ENCODE measurements around the gene SYTL3.

SYTL3 gene

GRCh38 chr6:158804207-158804606 is 154.4 kb downstream of the SYTL3 start:
- Histone ChIP-seq H3K4me1 (ENCODE audit: control insufficient read depth, insufficient read depth, low read length, poor library complexity, severe bottlenecking) (peaks cover 23% of the 10 kb centered on the region), H3K36me3 (ENCODE audit: control insufficient read depth, insufficient read depth, low read length) (peaks cover 26% of the 10 kb centered on the region), H3K9me3 (ENCODE audit: control insufficient read depth, low read length) (no peaks in the 10 kb centered on the region), H3K4me3 (ENCODE audit: extremely low read depth, insufficient read depth, low read length, poor library complexity, severe bottlenecking) (no peak overlapping the region), H3K27ac (ENCODE audit: low read depth, low read length, severe bottlenecking) (peak overlapping the region; percentile 37)

DNA sequence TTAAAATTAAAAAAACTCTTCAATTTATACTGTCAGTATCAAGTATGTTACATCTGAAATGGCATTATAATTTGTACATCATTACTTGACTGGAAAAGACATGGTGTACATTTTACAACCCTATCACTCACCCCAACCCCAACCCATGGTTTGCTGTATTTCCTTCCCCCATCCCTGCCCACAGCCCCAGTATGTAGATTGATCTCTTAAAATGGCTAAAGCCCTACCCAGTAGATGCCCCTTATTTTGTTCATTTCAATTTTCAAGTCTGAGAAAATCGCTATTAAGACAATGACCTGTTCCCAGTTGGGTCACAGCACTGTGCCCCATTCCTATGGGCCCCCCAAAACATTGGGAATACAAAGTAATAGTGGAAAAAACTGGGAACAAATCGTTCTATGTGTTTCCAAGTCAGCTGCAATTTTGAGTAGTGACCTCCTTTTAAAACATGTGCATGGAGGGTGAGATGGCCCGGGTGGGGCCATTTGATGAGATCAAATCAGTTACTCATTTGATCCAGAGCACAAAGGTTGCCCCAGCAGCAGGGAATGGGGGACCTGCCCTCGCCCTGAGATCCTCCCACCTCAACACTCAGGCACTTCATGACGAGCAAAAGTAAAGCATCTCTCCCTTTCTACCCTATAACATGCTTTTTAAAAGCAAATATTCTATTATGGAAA is 156.0 kb downstream of the SYTL3 start:
- peaks cover 36% of the 10 kb centered on the region for H3K36me3 ChIP-seq (ENCODE audit: control insufficient read depth, insufficient read depth, low read length)
- H3K4me1 ChIP-seq (ENCODE audit: control insufficient read depth, insufficient read depth, low read length, poor library complexity, severe bottlenecking) = peaks cover 13% of the 10 kb centered on the region
- no peak overlapping the region for H3K27ac ChIP-seq (ENCODE audit: low read depth, low read length, severe bottlenecking)
- H3K9me3 ChIP-seq (ENCODE audit: control insufficient read depth, low read length) = no peaks in the 10 kb centered on the region
- WGBS, 2 experiments (ENCODE audit: insufficient coverage in 2 of 2) = 94 to 97% methylated on average over 3 of the region's 5 CpGs
- no peak overlapping the region for H3K4me3 ChIP-seq (ENCODE audit: extremely low read depth, insufficient read depth, low read length, poor library complexity, severe bottlenecking)

DNA sequence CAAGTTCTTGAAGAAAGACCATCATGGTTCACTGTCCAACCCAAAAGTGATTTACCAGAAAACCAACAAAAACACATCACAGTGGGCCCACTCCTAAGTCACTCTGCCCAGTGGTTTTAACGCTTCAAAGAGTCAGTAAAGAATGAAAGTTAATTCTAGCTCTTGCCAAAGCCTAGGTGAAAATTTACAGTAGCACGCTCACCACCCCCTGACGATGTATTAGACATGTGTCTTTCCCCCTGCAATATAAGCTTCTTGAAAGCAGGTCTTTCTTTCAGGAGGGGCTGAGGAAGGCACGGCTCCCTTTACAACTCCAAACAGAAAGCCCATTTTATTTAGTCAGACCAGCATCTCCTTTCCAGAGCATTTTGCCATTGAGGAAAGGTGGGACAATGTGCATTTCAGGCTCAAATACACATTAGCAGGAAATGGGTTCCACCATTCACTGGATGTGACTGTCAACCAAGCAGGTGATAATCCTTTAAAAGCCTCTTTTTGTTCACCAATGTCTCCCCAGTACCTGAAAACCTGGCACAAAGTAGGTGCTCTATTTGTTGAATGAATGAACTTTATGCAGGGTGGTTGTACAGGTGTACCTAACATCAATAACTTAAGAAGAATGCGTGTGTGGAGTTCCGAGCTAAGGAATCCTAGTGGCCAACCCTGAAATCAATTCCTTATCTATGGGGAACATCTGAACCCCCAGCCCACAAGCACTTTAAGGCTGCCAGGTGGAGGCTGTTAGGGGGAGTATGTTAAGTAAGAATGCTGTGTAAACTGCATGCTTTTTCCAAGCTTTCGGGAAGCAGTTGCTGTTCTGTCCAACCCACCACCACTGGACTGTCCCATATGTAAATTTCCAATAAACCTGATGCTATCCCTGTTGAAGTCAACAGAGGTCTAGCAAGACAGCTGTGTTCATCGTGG is 157.9 kb downstream of the SYTL3 start:
- 50 to 73% methylated on average over 2 to 4 of the region's 8 CpGs for WGBS, 2 experiments (ENCODE audit: insufficient coverage in 2 of 2)
- H3K4me3 ChIP-seq (ENCODE audit: extremely low read depth, insufficient read depth, low read length, poor library complexity, severe bottlenecking) = no peak overlapping the region
- peaks cover 15% of the 10 kb centered on the region for H3K4me1 ChIP-seq (ENCODE audit: control insufficient read depth, insufficient read depth, low read length, poor library complexity, severe bottlenecking)

GRCh38 chr6:158808442-158808833 is 158.6 kb downstream of the SYTL3 start:
- peaks cover 59% of the 10 kb centered on the region for H3K36me3 ChIP-seq (ENCODE audit: control insufficient read depth, insufficient read depth, low read length)
- H3K9me3 ChIP-seq (ENCODE audit: control insufficient read depth, low read length) = no peaks in the 10 kb centered on the region
- peaks cover 13% of the 10 kb centered on the region for H3K4me1 ChIP-seq (ENCODE audit: control insufficient read depth, insufficient read depth, low read length, poor library complexity, severe bottlenecking)
- WGBS, 2 experiments (ENCODE audit: insufficient coverage in 2 of 2) = no CpG with 5 or more reads among the region's 6 CpGs
- H3K27ac ChIP-seq (ENCODE audit: low read depth, low read length, severe bottlenecking) = no peak overlapping the region
- H3K4me3 ChIP-seq (ENCODE audit: extremely low read depth, insufficient read depth, low read length, poor library complexity, severe bottlenecking) = no peak overlapping the region

More for the DNA sequence above, 157.9 kb downstream of the SYTL3 start:
- Histone ChIP-seq H3K27ac (ENCODE audit: low read depth, low read length, severe bottlenecking) (no peak overlapping the region), H3K36me3 (ENCODE audit: control insufficient read depth, insufficient read depth, low read length) (peaks cover 52% of the 10 kb centered on the region), H3K9me3 (ENCODE audit: control insufficient read depth, low read length) (no peaks in the 10 kb centered on the region)

DNA sequence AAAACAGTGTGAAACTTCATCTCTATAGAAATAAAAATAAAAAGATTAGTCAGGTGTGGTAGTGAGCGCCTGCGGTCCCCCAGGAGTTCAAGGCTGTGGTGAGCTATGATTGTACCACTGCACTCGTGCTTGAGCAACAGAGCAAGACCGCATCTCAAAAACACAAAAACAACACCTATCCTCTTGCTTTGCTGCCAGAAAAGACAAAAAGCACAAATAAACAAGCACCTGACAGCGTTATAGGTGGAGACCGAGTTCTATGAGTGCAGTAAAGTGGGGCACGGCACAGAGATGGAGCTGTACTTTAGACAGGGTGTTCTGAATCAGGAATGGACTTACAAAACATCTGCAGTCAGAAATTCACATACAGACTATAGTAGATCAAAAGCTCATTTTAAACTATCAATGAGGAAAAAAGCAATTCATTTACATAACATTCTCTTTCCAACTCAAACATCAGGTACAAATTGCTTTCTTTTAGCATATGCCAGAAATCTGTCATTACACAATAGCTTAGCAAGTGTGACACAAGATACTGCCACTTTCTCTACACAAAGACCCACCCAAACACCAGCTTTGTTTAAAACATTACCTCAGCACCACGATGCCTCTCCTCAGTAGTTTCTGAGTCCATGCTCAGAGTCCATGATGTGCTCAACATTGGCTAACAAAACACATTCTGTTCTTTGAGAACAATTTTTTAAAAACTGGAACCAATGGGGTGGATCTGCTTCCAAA is 159.3 kb downstream of the SYTL3 start:
- 84 to 95% methylated on average over 4 to 6 of the region's 8 CpGs for WGBS, 2 experiments (ENCODE audit: insufficient coverage in 2 of 2)
- peaks cover 12% of the 10 kb centered on the region for H3K4me1 ChIP-seq (ENCODE audit: control insufficient read depth, insufficient read depth, low read length, poor library complexity, severe bottlenecking)

GRCh38 chr6:158810155-158811095 is 160.6 kb downstream of the SYTL3 start:
- Histone ChIP-seq H3K9me3 (ENCODE audit: control insufficient read depth, low read length) (no peaks in the 10 kb centered on the region), H3K36me3 (ENCODE audit: control insufficient read depth, insufficient read depth, low read length) (peaks cover 78% of the 10 kb centered on the region), H3K4me3 (ENCODE audit: extremely low read depth, insufficient read depth, low read length, poor library complexity, severe bottlenecking) (no peak overlapping the region), H3K4me1 (ENCODE audit: control insufficient read depth, insufficient read depth, low read length, poor library complexity, severe bottlenecking) (peaks cover 16% of the 10 kb centered on the region), H3K27ac (ENCODE audit: low read depth, low read length, severe bottlenecking) (no peak overlapping the region)
- 90 to 96% methylated on average over 2 to 4 of the region's 9 CpGs for WGBS, 2 experiments (ENCODE audit: insufficient coverage in 2 of 2)

More for the DNA sequence above, 159.3 kb downstream of the SYTL3 start:
- H3K4me3 ChIP-seq (ENCODE audit: extremely low read depth, insufficient read depth, low read length, poor library complexity, severe bottlenecking) = no peak overlapping the region
- no peak overlapping the region for H3K27ac ChIP-seq (ENCODE audit: low read depth, low read length, severe bottlenecking)
- H3K9me3 ChIP-seq (ENCODE audit: control insufficient read depth, low read length) = no peaks in the 10 kb centered on the region
- peaks cover 65% of the 10 kb centered on the region for H3K36me3 ChIP-seq (ENCODE audit: control insufficient read depth, insufficient read depth, low read length)

DNA sequence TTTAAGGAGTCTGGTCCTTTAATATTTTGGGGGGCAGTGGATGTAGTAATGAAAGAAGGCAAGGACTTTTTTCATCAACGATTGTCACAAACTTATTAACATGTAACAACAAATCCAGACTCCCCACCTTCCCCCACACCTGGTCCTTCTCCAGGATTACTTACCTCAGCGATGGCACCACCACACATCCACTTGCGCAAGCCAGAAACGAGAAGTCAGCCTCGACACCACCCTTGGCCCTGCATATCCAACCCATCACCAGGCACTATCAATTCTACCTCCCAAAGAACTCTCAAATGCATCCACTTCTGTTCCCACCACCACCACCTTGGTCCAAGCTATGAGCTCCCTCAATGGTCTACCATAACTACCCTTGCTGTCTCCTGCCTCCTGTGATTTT is 162.8 kb downstream of the SYTL3 start:
- WGBS, 2 experiments (ENCODE audit: insufficient coverage in 2 of 2) = 91 to 97% methylated on average over 4 to 5 of the region's 5 CpGs
- Histone ChIP-seq H3K4me3 (ENCODE audit: extremely low read depth, insufficient read depth, low read length, poor library complexity, severe bottlenecking) (no peak overlapping the region), H3K9me3 (ENCODE audit: control insufficient read depth, low read length) (no peaks in the 10 kb centered on the region), H3K4me1 (ENCODE audit: control insufficient read depth, insufficient read depth, low read length, poor library complexity, severe bottlenecking) (peaks cover 23% of the 10 kb centered on the region), H3K36me3 (ENCODE audit: control insufficient read depth, insufficient read depth, low read length) (peaks cover 78% of the 10 kb centered on the region), H3K27ac (ENCODE audit: low read depth, low read length, severe bottlenecking) (no peak overlapping the region)

DNA sequence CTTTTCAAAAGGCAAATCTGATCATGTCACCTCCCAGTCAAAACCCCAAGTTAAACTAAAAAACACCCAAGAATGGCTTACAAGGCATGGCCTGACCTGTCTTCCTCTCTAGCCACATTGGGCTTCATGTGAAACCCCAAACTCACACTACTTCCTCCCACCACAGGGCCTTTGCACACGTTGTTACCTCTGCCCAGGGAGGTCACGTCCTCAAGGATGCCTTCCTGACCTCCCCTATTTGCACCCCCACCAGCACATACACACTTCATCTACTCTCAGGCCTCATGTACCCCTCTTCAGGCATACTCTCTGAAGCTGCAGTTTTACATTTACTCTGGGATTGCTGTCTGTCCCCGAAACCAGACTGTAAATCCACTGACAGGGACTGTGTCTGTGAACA is 163.2 kb downstream of the SYTL3 start:
- Histone ChIP-seq H3K4me1 (ENCODE audit: control insufficient read depth, insufficient read depth, low read length, poor library complexity, severe bottlenecking) (peaks cover 23% of the 10 kb centered on the region), H3K36me3 (ENCODE audit: control insufficient read depth, insufficient read depth, low read length) (peaks cover 74% of the 10 kb centered on the region), H3K9me3 (ENCODE audit: control insufficient read depth, low read length) (no peaks in the 10 kb centered on the region), H3K4me3 (ENCODE audit: extremely low read depth, insufficient read depth, low read length, poor library complexity, severe bottlenecking) (no peak overlapping the region), H3K27ac (ENCODE audit: low read depth, low read length, severe bottlenecking) (no peak overlapping the region)
- 89 to 100% methylated on average over 3 of the region's 3 CpGs for WGBS, 2 experiments (ENCODE audit: insufficient coverage in 2 of 2)

All from mesodermal cell (in vitro differentiated cells).